GM19023 (cell line): ENCODE data around the gene TAF1B.
A peak's percentile ranks its signal among the peaks of the same experiment; 100 is the strongest.

Experiments
- ATAC-seq: cut with Tn5 transposase; IDR thresholded peaks from one replicate; pipeline ENCODE4 v1.9.1; 2021; ENCODE audit warnings: mild to moderate bottlenecking, moderate library complexity; ENCODE audit not compliant: unreplicated experiment

Gene TAF1B

DNA sequence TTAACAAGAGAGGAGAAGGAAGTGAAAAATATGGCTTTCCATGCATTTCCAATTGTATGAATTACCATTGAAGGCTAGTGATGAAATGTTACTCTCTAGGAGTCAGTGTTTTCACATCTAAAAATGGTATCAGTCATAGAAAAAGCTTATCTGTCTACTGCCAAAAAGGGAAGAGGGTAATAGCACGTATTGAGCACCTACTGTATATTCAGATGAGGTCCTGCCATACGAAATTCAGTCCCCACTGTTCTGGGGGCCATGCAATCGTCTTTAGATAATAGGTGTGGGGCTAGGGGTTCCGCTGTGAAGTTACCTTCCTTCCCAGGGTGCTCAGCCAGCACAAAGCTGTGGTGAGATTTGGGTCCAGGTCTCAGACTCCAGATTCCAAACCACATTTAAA lies 94.0 kb downstream of the TAF1B start:
- no peak for ATAC-seq

DNA sequence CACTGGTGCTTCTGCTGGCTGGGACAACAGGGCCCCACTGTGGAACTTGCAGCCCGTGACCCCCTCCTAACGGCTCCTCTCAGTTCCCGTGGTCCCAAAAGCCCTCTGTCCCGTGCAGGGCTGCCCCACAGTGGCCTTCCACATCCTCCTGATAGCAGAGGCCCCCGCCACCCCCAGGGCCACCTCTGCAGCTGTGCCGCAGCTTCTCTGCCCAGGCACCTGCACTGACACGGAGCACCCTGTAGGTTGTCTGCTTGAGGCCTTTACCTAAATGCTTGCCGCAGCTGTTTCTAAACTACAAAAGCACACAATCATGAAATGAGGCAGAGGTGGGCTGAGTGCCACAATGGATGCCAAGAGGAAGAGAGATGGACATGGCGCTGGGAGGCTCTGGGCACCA lies 94.7 kb downstream of the TAF1B start:
- no peak for ATAC-seq

DNA sequence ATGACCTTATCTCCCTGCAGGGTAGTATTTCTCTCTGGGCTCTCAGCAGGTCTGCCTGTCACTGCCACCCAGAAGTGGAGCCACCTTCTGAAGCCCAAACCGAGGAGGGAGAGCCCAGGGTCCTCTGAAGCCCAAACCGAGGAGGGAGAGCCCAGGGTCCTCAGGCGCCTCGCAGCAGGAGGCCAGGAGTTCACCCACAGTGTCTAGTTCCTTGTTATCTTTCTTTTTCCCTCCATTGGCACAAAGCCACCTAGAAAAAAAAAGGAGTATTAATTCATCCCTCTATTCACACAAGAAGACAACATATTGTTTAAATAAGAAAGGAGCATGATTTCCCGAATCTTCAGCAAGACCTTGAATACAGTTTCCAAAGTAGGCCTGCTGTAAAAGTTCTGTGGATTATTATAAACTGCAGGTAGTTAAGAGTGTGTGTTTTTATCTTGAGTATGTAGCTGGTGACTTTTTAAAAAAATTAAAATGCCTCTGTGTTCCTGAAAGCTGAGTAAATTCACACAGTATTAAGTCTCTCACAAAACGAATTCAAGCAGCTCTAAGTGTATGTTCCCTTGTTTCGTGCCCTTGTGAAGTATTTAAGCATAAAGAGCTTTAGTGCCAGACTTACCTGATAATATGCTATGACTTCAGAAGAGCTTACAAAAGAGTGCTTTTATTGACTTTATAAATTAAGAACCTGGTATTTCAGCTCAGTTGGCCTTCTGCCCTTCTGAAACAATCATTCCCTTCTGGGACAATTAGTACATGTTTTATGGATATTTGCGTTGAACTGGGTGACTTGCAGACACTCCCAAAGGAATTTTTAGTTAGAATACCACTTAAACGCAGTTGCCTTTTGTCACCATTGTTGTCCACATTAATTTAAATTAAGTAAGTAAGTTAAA lies 96.6 kb downstream of the TAF1B start:
- no peak for ATAC-seq

- ATAC-seq = no peak
Observed at GRCh38 chr2:9941196-9941995, 98.1 kb downstream of the TAF1B start.

DNA sequence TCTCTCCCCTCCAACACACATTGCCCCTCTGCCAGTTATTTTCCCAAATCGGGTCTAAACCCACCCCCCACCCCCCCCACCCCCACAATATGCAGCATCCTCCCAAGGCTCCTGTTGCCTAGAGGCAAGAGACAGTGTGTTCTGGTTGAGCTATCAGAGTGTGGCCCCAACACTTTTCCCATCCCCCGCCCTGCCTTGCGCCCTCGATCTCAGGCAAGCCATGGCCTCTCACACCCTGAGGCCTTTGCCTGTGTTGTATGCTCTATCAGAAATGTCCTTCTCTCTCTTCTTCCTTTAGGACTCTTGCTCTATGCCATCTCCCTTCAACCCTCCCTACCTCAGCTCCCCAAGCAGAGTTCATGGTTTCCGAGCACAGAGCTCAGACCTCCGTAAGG lies 98.7 kb downstream of the TAF1B start:
- no peak for ATAC-seq

- no peak for ATAC-seq
Observed at GRCh38 chr2:9944330-9944758, 101.1 kb downstream of the TAF1B start.

DNA sequence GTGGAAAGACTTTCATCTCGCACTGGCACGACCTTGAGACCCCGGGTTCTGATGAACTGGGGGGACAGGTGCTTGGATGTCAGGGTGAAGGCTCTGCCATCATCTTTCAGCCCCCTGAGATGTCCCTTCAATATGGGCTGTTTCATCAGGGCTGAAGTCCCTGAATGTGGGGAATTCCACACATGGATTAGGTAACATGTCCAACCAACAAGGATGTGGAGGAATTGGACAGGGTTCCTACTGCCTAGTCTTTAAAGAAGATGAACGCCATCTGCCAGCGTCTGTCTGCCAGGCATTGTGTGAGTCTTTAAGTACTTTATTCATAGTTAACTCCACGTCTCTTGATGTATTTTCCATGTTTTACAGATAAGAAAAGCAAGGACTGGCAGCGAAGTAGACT lies 102.3 kb downstream of the TAF1B start:
- ATAC-seq = no peak

DNA sequence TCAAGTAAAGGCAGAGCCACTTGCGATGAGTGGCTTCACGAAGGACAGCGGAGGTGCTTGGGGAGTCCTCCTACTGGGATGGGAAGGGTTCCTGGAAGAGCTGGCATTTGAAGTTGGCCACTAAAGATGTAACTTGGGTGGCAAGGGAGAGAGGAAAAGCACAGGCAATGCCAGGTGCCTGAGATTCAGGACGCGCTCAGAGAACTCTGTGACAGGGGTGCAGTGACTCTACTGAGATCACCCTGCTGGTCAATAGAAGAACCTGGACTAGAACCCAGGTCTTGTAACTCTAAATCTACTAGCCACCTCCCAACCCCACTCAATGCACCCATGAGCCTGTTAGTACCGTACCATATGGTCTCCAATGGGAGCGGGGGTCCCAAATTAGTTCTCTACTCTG lies 102.8 kb downstream of the TAF1B start:
- no peak for ATAC-seq

DNA sequence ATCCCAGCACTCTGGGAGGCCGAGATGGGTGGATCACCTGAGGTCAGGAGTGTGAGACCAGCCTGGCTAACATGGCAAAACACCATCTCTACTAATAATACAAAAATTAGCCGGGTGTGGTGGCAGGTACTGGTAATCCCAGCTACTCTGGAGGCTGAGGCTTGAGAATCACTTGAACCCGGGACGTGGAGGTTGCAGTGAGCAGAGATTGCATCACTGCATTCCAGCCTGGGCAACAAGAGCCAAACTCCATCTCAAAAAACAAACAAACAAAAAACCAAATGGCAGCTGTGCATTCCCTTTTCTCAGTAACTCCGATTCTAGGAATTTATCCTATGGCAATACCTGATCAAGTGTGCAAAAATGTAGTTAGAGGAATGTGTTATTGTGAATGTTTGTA lies 103.5 kb downstream of the TAF1B start:
- ATAC-seq = no peak

GRCh38 chr2:9948721-9949120 lies 105.4 kb downstream of the TAF1B start:
- ATAC-seq = no peak

GRCh38 chr2:9949239-9949991 lies 106.1 kb downstream of the TAF1B start:
- no peak for ATAC-seq

DNA sequence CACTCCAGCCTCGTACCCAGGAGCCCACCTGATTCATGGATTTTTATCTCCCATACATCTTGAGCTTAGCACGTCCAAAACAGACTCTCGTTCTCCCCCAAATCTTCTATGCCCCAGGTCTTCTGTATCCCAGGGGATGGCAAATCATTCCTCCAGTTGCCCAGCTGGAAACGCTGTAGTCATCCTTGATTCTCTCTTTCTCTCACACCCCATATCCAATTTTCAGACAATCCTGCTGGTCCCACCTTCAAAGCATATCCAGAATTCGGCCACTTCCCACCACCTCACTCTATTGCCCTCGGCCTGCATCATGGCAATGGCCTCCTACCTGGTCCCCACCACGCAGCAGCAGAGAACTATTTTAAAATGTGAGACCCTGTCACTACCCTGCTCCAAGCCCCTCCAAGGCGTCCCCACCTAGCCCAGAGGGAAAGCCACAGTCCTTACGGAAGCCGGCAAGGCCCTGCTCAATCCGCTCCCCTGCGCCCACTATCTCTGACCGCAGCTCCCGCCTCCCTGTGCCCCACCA lies 106.8 kb downstream of the TAF1B start:
- no peak for ATAC-seq

DNA sequence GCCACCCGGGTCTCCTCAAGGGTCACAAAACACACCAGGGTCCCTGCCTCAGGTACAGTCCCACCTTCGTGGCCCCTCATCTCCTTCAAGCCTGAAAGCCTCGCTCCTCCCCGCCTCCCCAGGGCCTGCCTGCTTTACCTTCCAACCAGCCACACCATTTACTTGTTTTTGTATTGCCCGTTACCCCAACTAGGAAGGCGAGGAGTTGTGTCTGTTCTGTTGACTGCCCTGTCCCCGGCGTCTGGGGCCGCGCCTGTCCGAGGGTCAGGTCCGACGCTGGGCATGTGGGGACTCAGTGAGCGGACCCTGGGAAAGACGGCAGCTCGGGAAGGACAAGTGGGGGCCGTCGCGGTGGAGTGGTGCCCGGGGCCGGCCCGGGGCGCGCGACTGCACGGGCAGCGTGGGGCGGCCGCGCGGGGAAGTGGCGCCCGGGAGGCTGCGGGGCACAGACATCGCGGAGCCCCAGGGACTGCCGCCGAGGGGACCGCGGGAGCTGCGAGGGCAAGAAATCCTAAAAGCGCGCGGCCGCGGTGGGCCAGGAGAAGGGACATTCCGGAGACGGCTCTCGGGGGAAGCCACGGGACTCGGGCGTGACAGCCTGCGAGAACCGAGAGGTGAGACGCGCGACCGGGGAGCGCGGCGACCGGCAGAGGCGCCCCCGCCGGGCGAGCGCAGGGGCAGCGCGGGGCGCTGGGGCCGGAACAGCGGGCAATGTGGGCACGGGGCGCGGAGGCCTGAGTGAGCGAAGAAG lies 107.4 kb downstream of the TAF1B start:
- ATAC-seq = peak; percentile 39

DNA sequence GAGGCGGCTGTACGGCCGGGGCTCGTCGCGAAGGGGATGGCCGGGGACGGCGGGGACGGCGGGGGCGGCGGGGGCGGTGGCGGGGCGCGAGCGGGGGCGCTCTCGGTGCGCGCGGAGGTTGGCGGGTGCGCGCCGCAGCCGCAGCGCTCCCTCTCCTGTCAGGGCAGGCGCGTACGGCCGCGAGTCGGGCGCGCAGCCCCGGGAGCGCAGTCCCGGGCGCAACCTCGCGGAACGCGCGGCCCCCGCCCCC lies 107.9 kb downstream of the TAF1B start:
- ATAC-seq = no peak

- ATAC-seq = peak; percentile 98
Observed at GRCh38 chr2:9951522-9952285, 108.4 kb downstream of the TAF1B start, which contains the start of gene GRHL1. GRHL1 (plus strand) TSS chr2:9951693; CDS start chr2:9951834, 141 bp downstream.

GRCh38 chr2:9952286-9952737 lies 109.0 kb downstream of the TAF1B start:
- ATAC-seq = no peak

DNA sequence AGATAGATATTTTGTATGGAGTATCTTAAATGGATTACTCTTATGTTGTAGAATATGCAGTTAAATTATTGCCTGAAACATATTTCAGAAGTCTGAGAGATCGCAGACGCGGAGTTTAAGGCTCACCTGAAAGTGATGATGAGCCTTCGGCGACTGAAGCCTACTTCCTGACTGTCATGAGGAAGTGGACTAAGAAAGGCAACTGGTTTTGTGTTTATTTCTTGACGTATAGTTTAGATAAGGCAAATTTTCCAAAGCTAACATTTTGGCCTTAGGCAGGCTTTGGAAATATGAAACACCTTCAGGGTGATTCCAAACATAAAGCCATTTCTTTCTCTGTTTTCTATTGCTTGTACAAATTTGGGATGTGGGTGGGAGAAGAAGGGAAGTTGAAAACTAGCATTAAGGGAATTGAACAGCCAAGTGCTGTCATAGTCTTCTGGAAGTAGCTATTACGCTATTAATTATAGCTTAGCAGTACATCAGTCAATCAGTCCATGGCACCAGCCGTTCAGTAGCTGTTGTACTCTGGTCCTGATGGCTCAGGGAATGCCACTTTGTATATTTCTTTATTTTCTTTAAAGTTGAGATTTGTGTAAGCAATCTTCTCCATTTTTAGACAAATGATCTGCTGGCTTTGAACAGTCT lies 109.7 kb downstream of the TAF1B start:
- no peak for ATAC-seq

GRCh38 chr2:9954136-9954535 lies 110.9 kb downstream of the TAF1B start:
- no peak for ATAC-seq

- ATAC-seq = no peak
Observed at GRCh38 chr2:9958057-9958456, 114.8 kb downstream of the TAF1B start.
